HG03135 (cell line): Measurements from ENCODE around the gene LACTB.

Source experiments
- ATAC-seq: cut with Tn5 transposase; IDR thresholded peaks from one replicate; pipeline ENCODE4 v1.9.1; 2021; ENCODE audit warnings: mild to moderate bottlenecking, moderate library complexity; ENCODE audit not compliant: unreplicated experiment

LACTB gene, protein sequence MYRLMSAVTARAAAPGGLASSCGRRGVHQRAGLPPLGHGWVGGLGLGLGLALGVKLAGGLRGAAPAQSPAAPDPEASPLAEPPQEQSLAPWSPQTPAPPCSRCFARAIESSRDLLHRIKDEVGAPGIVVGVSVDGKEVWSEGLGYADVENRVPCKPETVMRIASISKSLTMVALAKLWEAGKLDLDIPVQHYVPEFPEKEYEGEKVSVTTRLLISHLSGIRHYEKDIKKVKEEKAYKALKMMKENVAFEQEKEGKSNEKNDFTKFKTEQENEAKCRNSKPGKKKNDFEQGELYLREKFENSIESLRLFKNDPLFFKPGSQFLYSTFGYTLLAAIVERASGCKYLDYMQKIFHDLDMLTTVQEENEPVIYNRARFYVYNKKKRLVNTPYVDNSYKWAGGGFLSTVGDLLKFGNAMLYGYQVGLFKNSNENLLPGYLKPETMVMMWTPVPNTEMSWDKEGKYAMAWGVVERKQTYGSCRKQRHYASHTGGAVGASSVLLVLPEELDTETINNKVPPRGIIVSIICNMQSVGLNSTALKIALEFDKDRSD

DNA sequence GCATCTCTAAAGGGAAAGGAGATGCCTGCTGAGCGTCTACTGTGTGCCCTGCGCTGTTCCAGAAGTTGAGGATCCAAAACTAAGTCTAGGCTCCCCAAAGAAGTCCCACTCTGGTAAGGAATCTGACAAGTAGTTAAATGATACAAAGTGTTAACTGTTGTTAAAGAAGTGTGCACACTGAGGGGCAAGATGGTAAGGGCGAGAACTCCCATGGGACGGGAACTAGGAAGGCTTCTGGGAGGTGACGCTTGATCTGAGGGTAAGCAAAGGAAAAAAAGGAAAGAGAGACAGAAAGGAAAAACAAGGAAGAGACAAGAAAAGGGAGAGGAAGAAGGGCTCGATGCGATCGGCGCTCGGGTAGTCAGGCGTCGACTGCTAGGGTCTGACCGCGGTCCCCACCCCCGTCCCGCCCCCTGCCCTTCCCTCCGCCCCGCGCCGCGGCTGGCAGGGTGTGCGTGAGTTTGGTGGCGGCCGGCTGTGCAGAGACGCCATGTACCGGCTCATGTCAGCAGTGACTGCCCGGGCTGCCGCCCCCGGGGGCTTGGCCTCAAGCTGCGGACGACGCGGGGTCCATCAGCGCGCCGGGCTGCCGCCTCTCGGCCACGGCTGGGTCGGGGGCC is at the start of gene LACTB:
Gene LACTB, plus strand, starts transcription at position 480 of the 620 bp plus-strand sequence. Its CDS starts 11 bp downstream, at position 491.
- peak; percentile 80 for ATAC-seq

- ATAC-seq: no peak
Measured at GRCh38 chr15:63072023-63072650, 49.5 kb upstream of the LACTB start.

DNA sequence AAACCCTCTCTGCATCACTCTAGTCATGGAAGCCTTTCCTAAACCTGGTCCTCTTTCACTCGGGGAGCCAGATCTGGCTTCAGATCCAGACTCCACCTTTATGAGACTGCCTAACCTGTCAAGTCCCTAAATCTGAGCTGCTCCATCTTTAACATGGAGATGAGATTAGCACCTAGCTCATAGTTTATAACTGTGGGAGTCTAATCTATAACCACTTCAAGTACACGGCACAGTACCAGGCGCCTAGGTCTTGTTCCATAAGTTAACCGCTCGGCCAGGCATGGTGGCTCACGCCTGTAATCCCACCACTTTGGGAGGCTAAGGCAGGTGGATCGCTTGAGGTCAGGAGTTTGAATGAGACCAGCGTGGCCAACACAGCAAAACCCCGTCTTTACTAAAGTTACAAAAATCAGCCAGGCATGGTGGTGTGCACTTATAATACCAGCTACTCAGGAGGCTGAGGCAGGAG is 48.8 kb upstream of the LACTB start:
- no peak for ATAC-seq

- ATAC-seq: no peak
Measured at GRCh38 chr15:63073497-63074172, 48.0 kb upstream of the LACTB start.

GRCh38 chr15:63075015-63075983 is 46.4 kb upstream of the LACTB start:
- no peak for ATAC-seq

- ATAC-seq: no peak
Measured at GRCh38 chr15:63075984-63076713, 45.5 kb upstream of the LACTB start.

DNA sequence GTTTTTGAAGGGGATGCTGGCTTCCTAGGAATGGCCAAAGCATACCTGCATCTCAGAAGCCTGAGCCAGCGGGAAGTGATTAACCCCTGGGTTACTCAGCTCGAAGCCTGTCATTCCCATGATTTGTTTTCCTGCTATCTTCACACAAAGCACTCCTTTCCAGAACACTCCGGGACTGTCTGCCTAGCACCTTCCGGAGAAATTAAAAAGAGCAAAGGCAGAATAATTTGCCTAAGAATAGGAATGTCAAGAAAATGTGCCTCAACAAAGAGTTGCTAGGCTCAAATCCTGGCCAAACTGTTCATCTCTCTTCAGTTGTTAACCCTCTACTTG is 45.0 kb upstream of the LACTB start:
- no peak for ATAC-seq

DNA sequence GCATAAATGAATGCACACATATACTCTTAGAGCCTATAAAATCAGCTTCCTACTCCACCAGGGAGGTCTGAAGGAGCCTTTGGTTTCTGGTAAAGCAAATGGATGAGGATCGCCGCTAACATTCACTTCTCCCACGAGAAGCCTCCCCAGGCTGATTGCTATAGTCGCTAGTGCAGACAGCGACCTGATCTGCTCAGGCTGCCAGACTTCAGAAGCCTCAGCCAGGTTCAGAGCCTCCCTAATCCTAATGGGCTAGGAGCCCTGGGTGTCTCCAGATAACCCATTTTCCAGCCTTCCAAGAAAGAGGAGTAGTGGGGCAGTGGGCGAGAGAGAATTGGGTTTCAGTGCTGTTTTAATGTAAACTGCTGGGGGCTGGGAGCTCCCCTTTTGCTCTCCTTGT is 43.7 kb upstream of the LACTB start:
- ATAC-seq: no peak

GRCh38 chr15:63079947-63080626 is 41.6 kb upstream of the LACTB start:
- no peak for ATAC-seq

- no peak for ATAC-seq
Measured at GRCh38 chr15:63080634-63081250, 40.9 kb upstream of the LACTB start.

- no peak for ATAC-seq
Measured at GRCh38 chr15:63082366-63082765, 39.3 kb upstream of the LACTB start.

DNA sequence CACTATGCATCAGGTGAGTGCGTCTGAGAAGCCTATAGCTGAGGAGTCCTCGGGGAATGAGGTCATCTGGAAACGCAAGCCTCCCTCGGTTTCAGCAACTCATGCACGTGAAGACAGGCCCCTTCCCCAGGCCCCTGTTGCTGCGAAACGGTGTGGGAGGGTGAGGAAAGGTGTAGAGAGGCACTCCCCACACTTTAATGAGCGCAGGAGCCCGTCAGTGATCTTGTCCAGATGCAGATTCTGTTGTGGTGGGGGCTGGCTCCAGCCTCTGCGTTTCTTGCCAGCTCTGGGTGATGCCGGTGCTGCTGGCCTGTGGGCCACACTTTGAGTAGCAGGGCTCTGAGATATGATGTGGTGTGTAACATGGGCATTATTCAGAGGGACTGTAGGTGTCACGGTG is 38.6 kb upstream of the LACTB start:
- no peak for ATAC-seq

GRCh38 chr15:63083541-63083940 is 38.1 kb upstream of the LACTB start:
- ATAC-seq: no peak

DNA sequence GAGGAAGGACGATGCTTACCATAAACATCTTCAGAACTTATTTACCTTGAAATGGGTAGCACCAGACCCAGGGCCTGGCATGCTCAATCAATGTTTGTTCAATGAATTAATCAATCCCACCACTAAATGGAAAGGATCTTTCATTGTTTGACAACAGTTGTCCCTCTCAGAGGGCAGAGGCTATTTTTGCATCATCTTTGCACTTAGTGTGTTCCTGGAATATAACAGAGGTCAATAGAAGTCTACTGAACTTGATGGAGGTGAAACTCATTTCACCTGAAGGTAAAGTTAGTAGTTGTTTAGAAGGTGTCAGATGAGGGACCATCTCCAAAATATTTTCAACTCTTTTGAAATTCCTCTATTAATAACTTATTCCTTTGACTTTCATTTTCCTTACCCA is 36.9 kb upstream of the LACTB start:
- ATAC-seq: no peak

- no peak for ATAC-seq
Measured at GRCh38 chr15:63085289-63085688, 36.4 kb upstream of the LACTB start.

DNA sequence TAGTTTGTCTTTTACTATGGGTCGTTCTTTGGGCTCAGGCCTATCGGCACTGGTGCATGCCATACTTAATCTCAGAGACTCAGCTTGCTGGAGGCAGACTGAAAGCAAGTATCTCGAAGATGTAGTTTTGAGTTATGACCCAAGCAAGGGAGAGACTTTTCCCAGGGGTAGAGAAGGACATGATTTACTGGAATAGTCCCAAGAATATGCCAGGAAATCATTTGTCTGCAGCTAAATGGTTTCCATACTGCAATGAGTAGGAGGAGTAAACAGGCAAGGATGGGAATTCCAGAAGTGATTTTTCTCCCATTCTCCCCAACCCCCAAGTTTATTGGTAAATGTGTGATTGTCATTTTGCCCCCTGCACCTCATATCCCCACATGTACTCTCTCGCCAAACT is 35.4 kb upstream of the LACTB start:
- ATAC-seq: no peak

GRCh38 chr15:63086947-63087346 is 34.7 kb upstream of the LACTB start:
- ATAC-seq: no peak

- ATAC-seq: no peak
Measured at GRCh38 chr15:63088533-63089245, 33.0 kb upstream of the LACTB start.
